GM23248 (cell line): ENCODE measurements around the gene ERICH4. TPM values are rescaled to one million over a fixed set of nuclear protein-coding genes. Genes with fewer than 3 reads are reported as not detected.

ENCODE experiments used
- DNase-seq: peaks from one replicate; pipeline ENCODE4 v3.0.0-alpha.2; 2015
- H2AFZ ChIP-seq: fragments of 200-600 bp; sonication (generic); 2 replicates; pipeline ENCODE4 v1.6.1; 2016; ENCODE audit warnings: antibody characterized with exemption
- H3F3A ChIP-seq: fragments of 200-600 bp; sonication (generic); 2 replicates; pipeline ENCODE4 v1.6.1; 2016; ENCODE audit warnings: mild to moderate bottlenecking, antibody characterized with exemption, mixed run types; ENCODE audit not compliant: insufficient read depth
- H3K27ac ChIP-seq: fragments of 200-600 bp; sonication (generic); 2 replicates; pipeline ENCODE4 v1.5.1; 2016; ENCODE audit warnings: mild to moderate bottlenecking
- H3K27me3 ChIP-seq: fragments of 200-600 bp; sonication (generic); replicated peaks from 2 replicates; pipeline ENCODE4 v1.6.1; 2016; ENCODE audit warnings: mild to moderate bottlenecking; ENCODE audit not compliant: insufficient read depth
- H3K36me3 ChIP-seq: fragments of 200-600 bp; sonication (generic); 2 replicates; pipeline ENCODE4 v1.6.1; 2016; ENCODE audit warnings: low read depth, mild to moderate bottlenecking
- H3K4me1 ChIP-seq: fragments of 200-600 bp; sonication (generic); 2 replicates; pipeline ENCODE4 v1.6.1; 2016; ENCODE audit warnings: mild to moderate bottlenecking; ENCODE audit not compliant: insufficient read depth
- H3K4me2 ChIP-seq: fragments of 200-600 bp; sonication (generic); one replicate; pipeline ENCODE4 v1.6.1; 2016; ENCODE audit warnings: mild to moderate bottlenecking; ENCODE audit not compliant: unreplicated experiment
- H3K4me3 ChIP-seq: fragments of 200-600 bp; sonication (generic); 2 replicates; pipeline ENCODE4 v1.5.1; 2016; ENCODE audit warnings: mild to moderate bottlenecking
- H3K79me2 ChIP-seq: fragments of 200-600 bp; sonication (generic); 2 replicates; pipeline ENCODE4 v1.6.1; 2016; ENCODE audit warnings: mild to moderate bottlenecking; ENCODE audit not compliant: insufficient read depth
- H3K9ac ChIP-seq: fragments of 200-600 bp; sonication (generic); 2 replicates; pipeline ENCODE4 v1.6.1; 2016; ENCODE audit warnings: mild to moderate bottlenecking
- H3K9me2 ChIP-seq: fragments of 200-600 bp; sonication (generic); 2 replicates; pipeline ENCODE4 v1.6.1; 2016; ENCODE audit warnings: mixed run types, mild to moderate bottlenecking, moderate library complexity; ENCODE audit not compliant: insufficient read depth
- H3K9me3 ChIP-seq: fragments of 200-600 bp; sonication (generic); one replicate; pipeline ENCODE4 v1.6.1; 2017; ENCODE audit warnings: low read depth
- H4K20me1 ChIP-seq: fragments of 200-600 bp; sonication (generic); 2 replicates; pipeline ENCODE4 v1.6.0; 2016; ENCODE audit not compliant: insufficient read depth
- EZH2 ChIP-seq: fragments of 200-600 bp; sonication (generic); IDR thresholded peaks from 2 replicates; pipeline ENCODE4 v1.6.1; 2018; ENCODE audit warnings: antibody characterized with exemption, mild to moderate bottlenecking; ENCODE audit not compliant: insufficient read depth, poor library complexity, severe bottlenecking
- EZH2phosphoT487 ChIP-seq: fragments of 200-600 bp; sonication (generic); IDR thresholded peaks from 2 replicates; pipeline ENCODE4 v1.6.1; 2018; ENCODE audit warnings: antibody characterized with exemption, moderate library complexity, mild to moderate bottlenecking, low read depth; ENCODE audit not compliant: insufficient read depth
- WGBS, 2 experiments: methylation state at CpG; one replicate each; pipeline ENCODE4 v1.1.6; 2015 to 2017; ENCODE audit warnings: low lambda C conversion rate in 2 of 2, low coverage in 1 of 2; ENCODE audit errors: missing lambda C conversion rate in 2 of 2; 5-methylcytosine and 5-hydroxymethylcytosine counted together
- in situ Hi-C: fragments of 300-500 bp; cut with MboI; formaldehyde crosslinking; loops from 2 replicates; pipeline ENCODE4 v1.15.0; 2020
- polyA plus RNA-seq: library from polyadenylated mRNA; unstranded; fragments of >200 nt; fragmentation: Nextera tagmentation; extraction: Ambion mirVana; gene quantifications from 2 replicates; pipeline ENCODE4 v1.2.1, GENCODE V29; 2016
- total RNA-seq: library from RNA; depleted of rRNA; stranded (reverse); fragments of >200 nt; shearing (Covaris generic); gene quantifications from 2 replicates; pipeline ENCODE4 v1.2.3, GENCODE V29; 2014

The ERICH4 gene
- total and polyA plus RNA-seq, 2 experiments from 2014 or later = not detected

GRCh38 chr19:41435936-41436673 lies 6.9 kb upstream of the ERICH4 start:
- H3K9me2 ChIP-seq = no peaks in the 10 kb centered on the region
- H3K36me3 ChIP-seq = no peaks in the 10 kb centered on the region
- no peaks in the 10 kb centered on the region for H3K9me3 ChIP-seq
- 93 to 97% methylated on average over 19 of the region's 19 CpGs for WGBS, 2 experiments
- H3K27ac ChIP-seq = no peak overlapping the region
- in situ Hi-C loops = no loop called here
- H3K4me2 ChIP-seq = no peak overlapping the region
- no peak overlapping the region for H3K4me3 ChIP-seq
- no peaks in the 10 kb centered on the region for H3F3A ChIP-seq
- no peak overlapping the region for H3K9ac ChIP-seq
- H3K4me1 ChIP-seq = peaks cover 7% of the 10 kb centered on the region; the same call in 1 of the 2 replicates
- DNase-seq = no peak
- no peaks in the 10 kb centered on the region for H4K20me1 ChIP-seq
- peaks cover 20% of the 10 kb centered on the region for H3K79me2 ChIP-seq
- no peak overlapping the region for H2AFZ ChIP-seq
- TF ChIP-seq EZH2 (no peak), EZH2phosphoT487 (no peak)
- no peaks in the 10 kb centered on the region for H3K27me3 ChIP-seq

- Histone ChIP-seq H3K4me2 (no peak overlapping the region), H3K4me1 (peaks cover 7% of the 10 kb centered on the region; the same call in 1 of the 2 replicates), H3K9me2 (no peaks in the 10 kb centered on the region), H3K27ac (no peak overlapping the region), H2AFZ (no peak overlapping the region), H3K36me3 (no peaks in the 10 kb centered on the region), H3K9ac (no peak overlapping the region), H3K27me3 (no peaks in the 10 kb centered on the region), H3F3A (no peaks in the 10 kb centered on the region), H3K9me3 (no peaks in the 10 kb centered on the region), H3K79me2 (peaks cover 20% of the 10 kb centered on the region), H4K20me1 (no peaks in the 10 kb centered on the region), H3K4me3 (no peak overlapping the region)
- TF ChIP-seq EZH2phosphoT487 (no peak), EZH2 (no peak)
- no peak for DNase-seq
- in situ Hi-C loops = no loop called here
These were observed 6.3 kb upstream of the ERICH4 start for GRCh38 chr19:41436674-41436951.

GRCh38 chr19:41437944-41438574 lies 4.9 kb upstream of the ERICH4 start:
- Histone ChIP-seq H3K9ac (no peak overlapping the region), H3K9me2 (no peaks in the 10 kb centered on the region), H4K20me1 (no peaks in the 10 kb centered on the region), H3K9me3 (no peaks in the 10 kb centered on the region), H3K36me3 (no peaks in the 10 kb centered on the region), H3K27ac (no peak overlapping the region), H3K4me2 (no peak overlapping the region), H3K4me3 (no peak overlapping the region), H3F3A (no peaks in the 10 kb centered on the region), H3K79me2 (peaks cover 20% of the 10 kb centered on the region), H2AFZ (no peak overlapping the region), H3K4me1 (peaks cover 7% of the 10 kb centered on the region; the same call in 1 of the 2 replicates), H3K27me3 (no peaks in the 10 kb centered on the region)
- TF ChIP-seq EZH2phosphoT487 (no peak), EZH2 (no peak)
- no peak for DNase-seq
- in situ Hi-C loops = no loop called here
- WGBS, 2 experiments = 95 to 96% methylated on average over 7 of the region's 7 CpGs

- H3K27me3 ChIP-seq = no peaks in the 10 kb centered on the region
- in situ Hi-C loops = no loop called here
- H3K4me3 ChIP-seq = peak within 1 kb of the TSS; percentile 97
- TF ChIP-seq EZH2 (no peak), EZH2phosphoT487 (no peak)
- no peaks in the 10 kb centered on the region for H3K9me3 ChIP-seq
- DNase-seq = peak; percentile 100
- H3F3A ChIP-seq = no peaks in the 10 kb centered on the region
- H3K9me2 ChIP-seq = no peaks in the 10 kb centered on the region
- H3K4me1 ChIP-seq = peaks cover 7% of the 10 kb centered on the region; the same call in 1 of the 2 replicates
- H3K4me2 ChIP-seq = peak within 1 kb of the TSS; percentile 76
- 1% methylated on average over 40 of the region's 40 CpGs for WGBS, 2 experiments
- H3K79me2 ChIP-seq = peaks cover 20% of the 10 kb centered on the region
- no peaks in the 10 kb centered on the region for H3K36me3 ChIP-seq
- H4K20me1 ChIP-seq = no peaks in the 10 kb centered on the region
- peak within 1 kb of the TSS; percentile 90 for H2AFZ ChIP-seq
- peak within 1 kb of the TSS; percentile 88 for H3K9ac ChIP-seq
- peak within 1 kb of the TSS; percentile 91 for H3K27ac ChIP-seq
These were observed 3.3 kb upstream of the ERICH4 start, which contains the start of gene DMAC2 for GRCh38 chr19:41439441-41440222. DMAC2 (minus strand) TSS chr19:41439912; CDS start chr19:41439899, 13 bp downstream.
